Gastroesophageal sphincter (tissue), 3 donors: ENCODE measurements around the gene KPTN.

Experiments
- CTCF ChIP-seq, 4 experiments: fragments of 200-600 bp in 2 of 4; fragments of 450-650 bp in 2 of 4; sonication (generic) in 1 of 4; IDR thresholded peaks; one replicate each; pipeline ENCODE4 v1.5.1; 2017 to 2019; ENCODE audit warnings: antibody characterized with exemption in 4 of 4, mild to moderate bottlenecking in 2 of 4, moderate library complexity in 2 of 4
- EP300 ChIP-seq: sonication (generic); formaldehyde crosslinking; IDR thresholded peaks from one replicate; pipeline ENCODE4 v1.6.1; 2017; ENCODE audit warnings: antibody characterized with exemption, mild to moderate bottlenecking
- POLR2A ChIP-seq, 2 donors: fragments of 450-650 bp; IDR thresholded peaks; one replicate each; pipeline ENCODE4 v1.6.1; 2017; ENCODE audit warnings: antibody characterized with exemption in 2 of 2, mild to moderate bottlenecking in 2 of 2, moderate library complexity in 1 of 2
- POLR2AphosphoS5 ChIP-seq: sonication (generic); formaldehyde crosslinking; IDR thresholded peaks from one replicate; pipeline ENCODE4 v1.6.1; 2017; ENCODE audit warnings: antibody characterized with exemption

GRCh38 chr19:47499371-47499770, 15.4 kb upstream of the KPTN start:
- TF ChIP-seq CTCF (IDR thresholded peaks at IDR 0.05) (no peak), POLR2AphosphoS5 (no peak), POLR2A (IDR thresholded peaks at IDR 0.05) (no peak), EP300 (no peak)
